Spleen (tissue), 7 donors: Measurements from ENCODE around the gene IL6R.

Experiments used
- CTCF ChIP-seq, 11 experiments: fragments of 200-600 bp in 7 of 11; fragments of 450-650 bp in 4 of 11; sonication (generic) in 4 of 11; IDR thresholded peaks in 8 of 11; conservative IDR thresholded peaks in 3 of 11; 1 replicate in 7 of 11; 2 replicates in 4 of 11; pipeline versions ENCODE4 v1.4.0 to v1.8.0; 2016 to 2021; ENCODE audit warnings: antibody characterized with exemption in 11 of 11, inconsistent platforms in 4 of 11, mild to moderate bottlenecking in 1 of 11
- POLR2A ChIP-seq, 3 donors: fragments of 450-650 bp; IDR thresholded peaks; one replicate each; pipeline ENCODE4 v1.5.1; 2017; ENCODE audit warnings: antibody characterized with exemption in 3 of 3, mild to moderate bottlenecking in 1 of 3
- donor health status: DM: no; HTN: no; CAD: no; lungs with moderate emphysema.
- donor health status: DM: no; HTN: no; CAD: no.
- donor health status: DM: no; HTN: no; CAD: no.

GRCh38 chr1:154440036-154440804, 35.1 kb downstream of the IL6R start:
- TF ChIP-seq CTCF (IDR thresholded peaks at IDR 0.05 in 8 of 11, conservative IDR thresholded peaks at IDR 0.05 in 3 of 11) = no peak
- no peak for TF ChIP-seq POLR2A (IDR thresholded peaks at IDR 0.05)
